ENCODE data around the gene MAD1L1.
A peak's percentile ranks its signal among the peaks of the same experiment; 100 is the strongest.
"Not testable (repeated sequence)": the region's sequence is repeated elsewhere in the genome, so short reads cannot be mapped to it uniquely, and the experiment has no call there.

MAD1L1 gene

GRCh38 chr7:1884583-1885350 lies 348.0 kb downstream of the MAD1L1 start:
- no peak for DNase-seq

- DNase-seq, result no peak
These were observed 348.7 kb downstream of the MAD1L1 start for GRCh38 chr7:1883834-1884582.

GRCh38 chr7:1883031-1883761 lies 349.5 kb downstream of the MAD1L1 start:
- no peak for DNase-seq

DNA sequence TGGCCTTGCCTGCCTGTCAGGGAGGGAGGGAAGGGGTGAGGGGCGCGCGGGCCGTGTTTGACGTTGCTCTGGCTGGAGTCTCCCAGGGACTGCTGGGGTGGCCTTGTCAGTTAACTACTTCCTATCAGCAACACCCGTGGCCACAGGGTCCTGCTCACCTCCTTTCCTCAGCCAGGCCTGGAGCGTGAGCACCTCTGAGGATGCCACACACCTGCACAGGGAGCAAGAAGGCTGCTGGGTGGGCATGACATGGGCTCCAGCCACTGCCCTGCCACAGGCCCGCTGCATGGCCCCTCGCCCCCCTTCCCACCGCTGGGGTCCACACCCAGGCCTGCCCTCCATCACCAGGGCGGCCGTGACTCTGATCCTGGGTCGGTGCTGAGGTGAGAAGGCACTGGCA lies 350.3 kb downstream of the MAD1L1 start:
- no peak for DNase-seq

- DNase-seq, result no peak
These were observed 350.8 kb downstream of the MAD1L1 start for GRCh38 chr7:1881946-1882345.

DNA sequence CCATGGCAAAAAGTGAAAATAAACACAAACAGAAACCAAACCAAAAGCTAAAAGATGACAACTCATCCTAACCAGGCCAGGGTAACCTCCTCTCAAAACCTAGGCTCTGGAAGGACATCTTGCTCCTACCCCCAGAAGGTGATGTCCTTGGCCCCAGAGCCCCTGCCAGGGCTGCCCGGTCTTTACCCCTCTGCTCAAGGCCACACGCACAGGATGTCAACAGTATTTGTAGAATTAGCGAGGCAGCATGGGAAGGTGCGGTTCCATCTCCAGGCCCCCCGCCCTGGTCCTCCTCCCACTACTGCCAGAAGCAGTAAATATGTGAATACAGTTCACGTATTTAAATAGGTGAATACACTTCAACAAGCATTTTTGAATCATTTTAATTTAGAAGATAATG lies 356.1 kb downstream of the MAD1L1 start:
- not testable (repeated sequence) for DNase-seq

- DNase-seq, result peak in 1 of 2 donors; percentile 24
These were observed 357.1 kb downstream of the MAD1L1 start for GRCh38 chr7:1875392-1876199.

DNA sequence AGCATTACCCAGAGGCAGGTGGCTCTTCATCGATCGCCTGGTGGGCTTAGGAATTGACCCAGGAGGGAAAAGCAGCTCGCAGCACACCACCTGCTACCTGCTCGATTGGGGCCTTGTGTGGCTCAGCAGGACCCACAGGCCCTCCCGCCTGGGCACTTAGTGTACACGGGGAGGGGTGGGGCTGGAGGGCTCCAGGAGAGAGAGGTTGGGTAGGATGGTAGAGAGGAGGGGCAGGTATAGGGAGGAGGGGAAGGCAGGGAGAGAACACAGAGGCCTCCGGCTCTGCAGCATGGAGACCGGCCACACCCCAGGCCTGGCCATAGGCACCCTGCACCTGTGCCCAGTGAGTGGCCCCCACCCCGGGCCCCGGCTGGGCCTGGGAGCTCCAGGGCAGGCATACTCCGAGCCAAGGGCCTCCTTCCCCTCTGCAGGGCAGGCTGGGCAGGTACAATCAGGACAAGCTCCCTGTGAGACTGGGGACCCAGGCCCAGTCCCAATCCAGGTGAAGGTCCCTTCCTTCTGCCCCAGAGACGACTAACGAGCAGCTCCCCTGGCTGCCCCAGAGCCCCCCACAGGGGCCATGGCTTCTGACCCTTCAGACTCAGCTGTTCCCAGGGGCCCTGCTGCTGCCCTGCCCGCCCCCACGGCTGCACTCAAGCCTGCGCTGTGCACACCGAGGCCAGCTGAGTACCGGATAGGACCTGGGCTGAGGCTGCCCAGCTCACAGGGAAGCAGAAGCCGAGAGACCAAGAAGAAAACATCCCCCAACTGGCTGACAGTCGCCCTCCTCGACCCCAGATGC lies 358.0 kb downstream of the MAD1L1 start:
- DNase-seq, result not testable (repeated sequence)

DNA sequence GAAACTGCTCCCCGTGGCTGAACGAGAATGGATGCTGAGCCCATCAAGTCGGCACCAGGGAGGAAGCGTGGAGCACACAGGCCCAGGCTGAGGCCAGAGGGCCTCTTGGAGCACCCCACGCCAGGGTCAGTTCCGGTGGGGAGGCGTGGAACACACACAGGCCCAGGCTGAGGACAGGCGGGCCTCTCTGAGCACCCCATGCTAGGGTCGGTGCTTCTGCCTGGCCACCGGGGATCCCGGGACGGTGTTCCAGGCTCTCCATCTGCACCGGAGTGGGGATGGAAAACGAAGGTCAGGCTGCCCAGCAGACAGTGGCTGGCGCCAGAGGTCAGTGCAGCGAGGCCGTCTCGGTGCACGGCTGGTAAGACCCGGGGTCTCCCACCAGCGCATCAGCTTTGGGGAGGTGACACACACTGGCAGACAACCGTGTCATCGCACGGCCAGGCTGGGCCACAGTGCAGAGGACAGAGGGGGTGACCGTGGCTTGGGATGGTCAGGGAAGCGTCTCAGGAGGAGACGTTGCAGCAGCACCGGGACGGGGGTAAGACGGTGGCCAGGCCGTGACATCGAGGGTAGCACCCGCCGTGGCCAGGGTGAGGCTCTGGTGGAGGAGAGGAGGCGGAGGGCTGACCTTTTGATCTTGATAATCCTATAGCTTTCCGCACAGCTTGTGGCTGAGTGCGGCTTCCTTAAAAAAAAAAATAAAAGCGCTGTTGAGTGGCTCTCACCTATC lies 358.7 kb downstream of the MAD1L1 start:
- no peak for DNase-seq

- no peak for DNase-seq
These were observed 359.3 kb downstream of the MAD1L1 start for GRCh38 chr7:1873421-1873820.

GRCh38 chr7:1873070-1873405 lies 359.7 kb downstream of the MAD1L1 start:
- no peak for DNase-seq

DNA sequence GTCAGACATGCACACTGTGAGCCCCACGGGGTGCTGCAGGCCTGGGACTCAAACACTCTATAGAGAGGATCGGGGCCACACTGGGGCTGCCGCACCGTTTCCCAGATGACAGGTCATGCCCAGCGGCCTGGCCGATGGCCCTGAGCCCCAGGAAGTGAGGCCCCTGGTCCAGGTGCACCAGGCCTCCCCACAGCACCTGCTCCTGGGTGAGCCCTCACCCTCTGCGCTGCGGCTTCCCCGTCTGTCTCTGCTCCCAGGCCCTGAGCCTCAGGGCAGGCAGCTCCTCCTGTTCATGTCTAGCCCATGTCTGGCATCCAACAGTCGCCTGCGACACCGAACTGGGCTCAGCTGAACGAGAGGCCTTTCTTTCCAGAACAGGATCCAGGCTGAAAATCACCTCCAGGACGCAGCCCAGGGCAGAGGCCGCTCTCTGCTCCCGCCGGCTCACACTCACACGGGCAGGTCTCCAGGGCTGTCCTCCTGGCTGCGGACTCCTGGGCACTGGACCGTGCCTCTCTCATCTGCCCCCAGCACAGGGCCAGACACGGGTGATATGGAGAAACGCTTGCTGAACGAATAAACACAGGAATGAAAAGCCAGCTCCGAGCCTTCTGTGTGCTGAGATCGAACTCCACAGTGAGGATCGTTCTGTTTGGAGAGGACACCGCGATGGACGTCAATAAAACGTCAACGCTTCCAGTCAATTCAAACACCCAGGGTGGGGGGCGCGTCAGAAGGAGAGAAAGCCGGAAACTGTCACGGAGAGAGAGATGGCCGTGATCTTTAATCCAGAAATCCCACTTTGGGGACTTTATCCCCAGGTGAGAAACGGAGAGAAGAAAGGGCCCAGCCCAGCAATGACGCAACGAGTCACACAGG lies 360.3 kb downstream of the MAD1L1 start:
- DNase-seq, result no peak

DNA sequence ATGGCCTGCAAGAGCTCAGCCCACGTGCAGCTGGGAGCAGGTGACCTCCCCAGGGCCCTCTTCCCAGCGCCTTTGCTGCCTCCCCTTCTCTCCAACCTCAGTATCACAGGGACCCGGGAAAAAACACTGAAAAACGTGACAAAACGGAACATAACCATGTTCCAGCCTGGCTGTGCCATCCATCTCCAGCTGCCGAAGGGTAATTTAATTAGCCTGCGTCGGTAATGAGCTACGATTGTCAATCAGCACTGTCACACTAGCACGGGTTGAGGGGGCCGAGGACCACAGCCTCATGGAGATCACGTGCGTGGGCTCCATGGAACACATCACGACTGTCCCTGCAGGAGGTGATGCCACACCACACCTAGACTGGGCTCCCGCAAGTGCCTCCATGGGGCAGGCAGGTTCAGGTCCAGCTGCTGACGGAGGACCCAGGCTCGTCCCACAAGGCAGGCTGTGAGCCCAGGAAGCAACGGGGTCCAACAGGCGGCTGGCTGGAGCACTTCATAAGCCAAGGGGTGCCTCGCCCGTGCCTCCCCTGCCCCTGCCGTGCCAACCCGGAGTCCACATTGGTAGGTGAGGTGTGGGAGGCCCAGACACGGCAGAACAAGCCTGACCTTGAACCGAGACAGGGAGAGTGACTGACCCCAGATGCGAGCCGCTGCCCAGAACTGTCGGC lies 363.2 kb downstream of the MAD1L1 start:
- DNase-seq, result no peak

GRCh38 chr7:1868516-1869165 lies 364.1 kb downstream of the MAD1L1 start:
- no peak for DNase-seq

DNA sequence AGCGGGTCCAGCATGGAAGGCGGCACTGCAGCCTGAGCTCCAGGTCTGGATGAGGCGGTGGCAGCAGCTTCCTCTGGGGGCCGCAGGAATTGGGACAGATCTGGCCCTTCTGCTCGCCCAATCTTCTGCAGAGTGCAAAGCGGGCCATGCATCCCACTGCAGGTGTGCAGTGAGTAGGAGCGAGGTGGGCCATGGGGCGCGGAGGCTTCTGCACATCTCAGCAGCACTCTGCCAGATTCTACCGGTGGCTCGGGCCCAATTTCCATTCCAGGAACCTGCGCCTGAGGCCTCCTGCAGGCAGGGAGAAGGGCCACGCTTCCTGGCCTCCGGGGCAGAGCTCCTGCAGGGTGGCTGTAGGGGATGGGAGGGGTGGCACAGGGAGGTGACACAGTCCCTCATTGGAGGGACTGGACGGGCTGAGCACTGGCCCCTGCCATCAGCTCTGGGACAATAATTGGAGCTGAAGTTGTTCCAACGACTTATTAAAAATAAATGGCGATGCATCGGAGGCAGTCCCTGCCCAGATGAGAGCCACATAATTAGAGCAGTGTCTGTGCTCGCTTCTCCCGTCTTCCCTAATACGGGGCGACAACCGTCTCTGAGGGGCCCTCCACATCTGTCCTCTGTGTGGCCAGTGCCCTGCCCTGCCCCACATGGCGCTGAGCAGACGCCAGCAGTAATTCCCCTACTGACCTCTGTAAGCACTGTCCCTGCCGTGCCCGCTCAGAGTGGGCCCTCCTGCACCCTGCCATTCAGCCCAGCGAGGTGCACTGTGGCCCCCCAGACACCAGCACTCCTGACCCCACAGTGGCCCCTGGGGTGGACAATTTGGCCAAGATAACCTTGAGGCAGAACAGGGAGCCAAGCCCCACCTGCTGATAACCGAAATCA lies 365.1 kb downstream of the MAD1L1 start:
- DNase-seq, result no peak

GRCh38 chr7:1866601-1867000 lies 366.1 kb downstream of the MAD1L1 start:
- DNase-seq, result no peak

DNA sequence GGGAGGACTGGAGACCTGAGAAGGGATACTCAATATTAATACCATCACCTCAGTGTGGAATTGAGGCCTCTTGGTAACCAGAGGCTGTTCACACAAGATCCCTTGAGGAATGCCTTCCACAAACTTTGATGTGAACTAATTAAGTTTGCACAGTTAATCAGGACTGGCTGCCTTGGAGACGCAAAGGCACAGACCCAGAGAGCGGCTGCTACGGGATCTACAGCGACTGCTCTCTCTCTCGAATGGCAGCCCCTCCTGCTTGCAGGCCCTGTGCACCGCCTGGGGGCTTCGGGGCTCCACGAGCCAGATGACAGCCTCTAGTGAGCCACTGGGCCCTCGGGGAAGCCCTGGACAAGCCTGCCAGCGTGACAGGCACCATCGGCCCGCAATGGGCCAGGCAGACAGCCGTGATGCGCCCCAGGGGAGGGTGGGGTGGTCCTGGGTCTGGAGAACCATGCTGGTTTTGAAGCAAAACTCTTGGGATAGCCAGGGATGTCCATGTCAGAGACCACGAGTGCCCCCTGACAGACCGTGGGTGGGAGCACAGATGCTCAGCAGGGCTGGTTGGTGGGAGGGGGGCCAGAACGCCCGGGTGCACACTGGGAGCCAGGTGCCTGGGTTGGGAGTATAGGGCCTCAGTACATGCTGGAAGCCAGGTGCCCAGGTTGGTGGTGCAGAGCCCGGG lies 367.0 kb downstream of the MAD1L1 start:
- DNase-seq, result no peak

Data from stimulated activated CD4-positive, alpha-beta T cell treated with anti-CD3 and anti-CD28 coated beads, Interleukin-2, amount 100 ng/mL, for 24 hours (primary cell).